Measurements from ENCODE around the gene PCDHGC3. TPM values are rescaled to one million over a fixed set of nuclear protein-coding genes. Genes with fewer than 3 reads are reported as not detected.

Gene PCDHGC3
- total RNA-seq, 1 experiment from 2014 or later, result 29.1 TPM

DNA sequence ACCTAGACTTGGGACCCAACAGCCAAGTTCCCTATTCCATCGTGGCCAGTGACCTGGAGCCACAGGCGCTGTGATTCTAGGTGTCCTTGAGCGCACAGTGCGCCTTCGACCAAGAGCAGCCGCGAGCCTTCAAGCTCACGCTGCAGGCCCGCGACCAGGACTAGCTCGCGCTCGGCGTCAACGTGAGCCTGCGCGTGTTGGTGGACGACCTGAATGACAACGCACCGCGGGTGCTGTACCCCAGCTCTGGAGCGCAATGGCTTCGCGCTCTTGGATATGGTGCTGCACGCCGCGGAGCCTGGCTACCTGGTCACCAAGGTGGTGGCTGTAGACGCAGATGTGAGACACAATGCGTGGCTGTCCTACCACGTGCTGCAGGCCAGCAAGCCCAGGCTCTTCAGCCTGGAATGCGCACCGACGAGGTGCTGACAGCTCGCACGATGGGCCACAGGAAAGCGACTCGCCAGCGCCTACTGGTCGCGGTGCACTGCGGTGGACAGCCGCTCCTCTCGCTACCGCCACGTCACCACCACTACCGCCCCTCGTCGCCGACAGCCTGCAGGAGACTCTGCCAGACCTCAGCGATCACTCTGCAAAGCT lies 34.1 kb upstream of the PCDHGC3 start:
- peaks cover 9% of the 10 kb centered on the region; the same call in 1 of the 2 replicates for H3K9me3 Mint-ChIP-seq
- TF ChIP-seq, protein P1, sequence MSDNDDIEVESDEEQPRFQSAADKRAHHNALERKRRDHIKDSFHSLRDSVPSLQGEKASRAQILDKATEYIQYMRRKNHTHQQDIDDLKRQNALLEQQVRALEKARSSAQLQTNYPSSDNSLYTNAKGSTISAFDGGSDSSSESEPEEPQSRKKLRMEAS (CRISPR knock-in tag; IDR thresholded peaks at IDR 0.05), result no peak
- no peak for TF ChIP-seq RELA (CRISPR knock-in tag; IDR thresholded peaks at IDR 0.05; ENCODE audit: borderline replicate concordance)
- no peak for TF ChIP-seq TP53 (CRISPR knock-in tag; IDR thresholded peaks at IDR 0.05)
- TF ChIP-seq, protein P2, sequence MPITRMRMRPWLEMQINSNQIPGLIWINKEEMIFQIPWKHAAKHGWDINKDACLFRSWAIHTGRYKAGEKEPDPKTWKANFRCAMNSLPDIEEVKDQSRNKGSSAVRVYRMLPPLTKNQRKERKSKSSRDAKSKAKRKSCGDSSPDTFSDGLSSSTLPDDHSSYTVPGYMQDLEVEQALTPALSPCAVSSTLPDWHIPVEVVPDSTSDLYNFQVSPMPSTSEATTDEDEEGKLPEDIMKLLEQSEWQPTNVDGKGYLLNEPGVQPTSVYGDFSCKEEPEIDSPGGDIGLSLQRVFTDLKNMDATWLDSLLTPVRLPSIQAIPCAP (CRISPR knock-in tag; IDR thresholded peaks at IDR 0.05), result no peak
- no peak for TF ChIP-seq ZNF219 (CRISPR knock-in tag; IDR thresholded peaks at IDR 0.05; ENCODE audit: borderline replicate concordance)
- no peak for TF ChIP-seq CREB1 (CRISPR knock-in tag; IDR thresholded peaks at IDR 0.05)

DNA sequence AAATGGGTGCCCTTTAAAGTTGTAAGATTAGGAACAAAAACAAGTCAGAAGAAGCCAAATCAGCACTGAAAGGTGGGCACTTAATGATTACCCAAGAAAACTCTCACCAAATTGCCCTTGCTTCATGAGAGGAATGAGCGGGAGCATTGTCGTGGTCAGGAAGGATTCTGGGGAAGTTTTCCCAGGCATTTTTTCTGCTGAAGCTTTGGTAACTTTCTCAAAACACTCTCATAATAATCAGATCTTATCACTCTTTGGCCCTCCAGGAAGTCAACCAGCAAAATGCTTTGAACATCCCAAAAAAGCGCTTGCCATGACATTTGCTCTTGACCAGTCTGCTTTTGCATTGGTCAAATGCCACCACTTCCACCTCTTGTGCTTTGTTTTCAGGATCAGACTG lies 10.4 kb upstream of the PCDHGC3 start:
- Mint-ChIP-seq H3K4me3 (no peak overlapping the region), H3K27me3 (ENCODE audit: low read depth) (no peaks in the 10 kb centered on the region), H3K27ac (peak overlapping the region; percentile 17; the same call in 1 of the 2 replicates), H3K9me3 (no peaks in the 10 kb centered on the region), H3K36me3 (0 out of 2 replicates have a peak, but pooled peaks cover 4% of the 10 kb centered on the region), H3K4me1 (no peaks in the 10 kb centered on the region)
- CTCF ChIA-PET, result interaction anchor here (1.5 to 3.7 kb wide), 4 partner anchors 11 to 48 kb away, joined by 5 to 26 read pairs (median 10); partner anchors contain the start of genes PCDHGB7 and PCDHGC3
- ATAC-seq, result no peak
- POLR2A ChIA-PET, result no interaction called here
- TF ChIP-seq, protein P3, sequence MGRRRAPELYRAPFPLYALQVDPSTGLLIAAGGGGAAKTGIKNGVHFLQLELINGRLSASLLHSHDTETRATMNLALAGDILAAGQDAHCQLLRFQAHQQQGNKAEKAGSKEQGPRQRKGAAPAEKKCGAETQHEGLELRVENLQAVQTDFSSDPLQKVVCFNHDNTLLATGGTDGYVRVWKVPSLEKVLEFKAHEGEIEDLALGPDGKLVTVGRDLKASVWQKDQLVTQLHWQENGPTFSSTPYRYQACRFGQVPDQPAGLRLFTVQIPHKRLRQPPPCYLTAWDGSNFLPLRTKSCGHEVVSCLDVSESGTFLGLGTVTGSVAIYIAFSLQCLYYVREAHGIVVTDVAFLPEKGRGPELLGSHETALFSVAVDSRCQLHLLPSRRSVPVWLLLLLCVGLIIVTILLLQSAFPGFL (CRISPR knock-in tag; IDR thresholded peaks at IDR 0.05; ENCODE audit: borderline replicate concordance), result no peak
- TF ChIP-seq, protein P4, sequence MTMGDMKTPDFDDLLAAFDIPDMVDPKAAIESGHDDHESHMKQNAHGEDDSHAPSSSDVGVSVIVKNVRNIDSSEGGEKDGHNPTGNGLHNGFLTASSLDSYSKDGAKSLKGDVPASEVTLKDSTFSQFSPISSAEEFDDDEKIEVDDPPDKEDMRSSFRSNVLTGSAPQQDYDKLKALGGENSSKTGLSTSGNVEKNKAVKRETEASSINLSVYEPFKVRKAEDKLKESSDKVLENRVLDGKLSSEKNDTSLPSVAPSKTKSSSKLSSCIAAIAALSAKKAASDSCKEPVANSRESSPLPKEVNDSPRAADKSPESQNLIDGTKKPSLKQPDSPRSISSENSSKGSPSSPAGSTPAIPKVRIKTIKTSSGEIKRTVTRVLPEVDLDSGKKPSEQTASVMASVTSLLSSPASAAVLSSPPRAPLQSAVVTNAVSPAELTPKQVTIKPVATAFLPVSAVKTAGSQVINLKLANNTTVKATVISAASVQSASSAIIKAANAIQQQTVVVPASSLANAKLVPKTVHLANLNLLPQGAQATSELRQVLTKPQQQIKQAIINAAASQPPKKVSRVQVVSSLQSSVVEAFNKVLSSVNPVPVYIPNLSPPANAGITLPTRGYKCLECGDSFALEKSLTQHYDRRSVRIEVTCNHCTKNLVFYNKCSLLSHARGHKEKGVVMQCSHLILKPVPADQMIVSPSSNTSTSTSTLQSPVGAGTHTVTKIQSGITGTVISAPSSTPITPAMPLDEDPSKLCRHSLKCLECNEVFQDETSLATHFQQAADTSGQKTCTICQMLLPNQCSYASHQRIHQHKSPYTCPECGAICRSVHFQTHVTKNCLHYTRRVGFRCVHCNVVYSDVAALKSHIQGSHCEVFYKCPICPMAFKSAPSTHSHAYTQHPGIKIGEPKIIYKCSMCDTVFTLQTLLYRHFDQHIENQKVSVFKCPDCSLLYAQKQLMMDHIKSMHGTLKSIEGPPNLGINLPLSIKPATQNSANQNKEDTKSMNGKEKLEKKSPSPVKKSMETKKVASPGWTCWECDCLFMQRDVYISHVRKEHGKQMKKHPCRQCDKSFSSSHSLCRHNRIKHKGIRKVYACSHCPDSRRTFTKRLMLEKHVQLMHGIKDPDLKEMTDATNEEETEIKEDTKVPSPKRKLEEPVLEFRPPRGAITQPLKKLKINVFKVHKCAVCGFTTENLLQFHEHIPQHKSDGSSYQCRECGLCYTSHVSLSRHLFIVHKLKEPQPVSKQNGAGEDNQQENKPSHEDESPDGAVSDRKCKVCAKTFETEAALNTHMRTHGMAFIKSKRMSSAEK (CRISPR knock-in tag; IDR thresholded peaks at IDR 0.05; ENCODE audit: borderline replicate concordance), result no peak
- no peak for DNase-seq (ENCODE audit: low spot score)

More for the DNA sequence above, 34.1 kb upstream of the PCDHGC3 start:
- CTCF ChIA-PET, result interaction anchor here (1.2 to 3.0 kb wide), 4 partner anchors 11 to 219 kb away, joined by 3 to 13 read pairs (median 4); partner anchors contain the start of genes PCDHB14 and PCDHGA12
- no peak for ATAC-seq
- POLR2A ChIA-PET, result no interaction called here
- H3K27me3 Mint-ChIP-seq (ENCODE audit: low read depth), result no peaks in the 10 kb centered on the region
- H3K27ac Mint-ChIP-seq, result no peak overlapping the region
- DNase-seq (ENCODE audit: low spot score), result no peak
- no peak overlapping the region for H3K4me3 Mint-ChIP-seq
- H3K4me1 Mint-ChIP-seq, result peaks cover 10% of the 10 kb centered on the region
- peaks cover 15% of the 10 kb centered on the region; the same call in 1 of the 2 replicates for H3K36me3 Mint-ChIP-seq

DNA sequence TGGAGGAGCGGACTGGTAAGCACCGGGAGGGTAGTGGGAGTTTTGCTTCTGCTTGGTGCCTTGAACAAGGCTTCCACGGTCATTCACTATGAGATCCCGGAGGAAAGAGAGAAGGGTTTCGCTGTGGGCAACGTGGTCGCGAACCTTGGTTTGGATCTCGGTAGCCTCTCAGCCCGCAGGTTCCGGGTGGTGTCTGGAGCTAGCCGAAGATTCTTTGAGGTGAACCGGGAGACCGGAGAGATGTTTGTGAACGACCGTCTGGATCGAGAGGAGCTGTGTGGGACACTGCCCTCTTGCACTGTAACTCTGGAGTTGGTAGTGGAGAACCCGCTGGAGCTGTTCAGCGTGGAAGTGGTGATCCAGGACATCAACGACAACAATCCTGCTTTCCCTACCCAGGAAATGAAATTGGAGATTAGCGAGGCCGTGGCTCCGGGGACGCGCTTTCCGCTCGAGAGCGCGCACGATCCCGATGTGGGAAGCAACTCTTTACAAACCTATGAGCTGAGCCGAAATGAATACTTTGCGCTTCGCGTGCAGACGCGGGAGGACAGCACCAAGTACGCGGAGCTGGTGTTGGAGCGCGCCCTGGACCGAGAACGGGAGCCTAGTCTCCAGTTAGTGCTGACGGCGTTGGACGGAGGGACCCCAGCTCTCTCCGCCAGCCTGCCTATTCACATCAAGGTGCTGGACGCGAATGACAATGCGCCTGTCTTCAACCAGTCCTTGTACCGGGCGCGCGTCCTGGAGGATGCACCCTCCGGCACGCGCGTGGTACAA lies 556 bp downstream of the PCDHGC3 start:
- CTCF ChIA-PET, result interaction anchor here (0.7 to 5.2 kb wide), 38 partner anchors 9 to 484 kb away, joined by 3 to 113 read pairs (median 8); partner anchors contain the start of genes DIAPH1, PCDHB14, PCDHB15 and PCDHB5
- H3K4me1 Mint-ChIP-seq, result peaks cover 37% of the 10 kb centered on the region
- peaks cover 28% of the 10 kb centered on the region for H3K27me3 Mint-ChIP-seq (ENCODE audit: low read depth)
- peaks cover 2% of the 10 kb centered on the region; the same call in 1 of the 2 replicates for H3K9me3 Mint-ChIP-seq
- POLR2A ChIA-PET, result interaction anchor here (0.9 to 1.4 kb wide), 3 partner anchors 9 to 36 kb away, joined by 3 to 4 read pairs (median 4); partner anchors contain the start of gene PCDHGC4
- H3K27ac Mint-ChIP-seq, result peak overlapping the region; percentile 93
- ATAC-seq (peak; percentile 6), DNase-seq (ENCODE audit: low spot score) (peak; percentile 64)
- H3K36me3 Mint-ChIP-seq, result peaks cover 7% of the 10 kb centered on the region
- peak overlapping the region; percentile 92 for H3K4me3 Mint-ChIP-seq
- TF ChIP-seq, protein P2 (CRISPR knock-in tag; IDR thresholded peaks at IDR 0.05), result no peak
- TF ChIP-seq, protein P5, sequence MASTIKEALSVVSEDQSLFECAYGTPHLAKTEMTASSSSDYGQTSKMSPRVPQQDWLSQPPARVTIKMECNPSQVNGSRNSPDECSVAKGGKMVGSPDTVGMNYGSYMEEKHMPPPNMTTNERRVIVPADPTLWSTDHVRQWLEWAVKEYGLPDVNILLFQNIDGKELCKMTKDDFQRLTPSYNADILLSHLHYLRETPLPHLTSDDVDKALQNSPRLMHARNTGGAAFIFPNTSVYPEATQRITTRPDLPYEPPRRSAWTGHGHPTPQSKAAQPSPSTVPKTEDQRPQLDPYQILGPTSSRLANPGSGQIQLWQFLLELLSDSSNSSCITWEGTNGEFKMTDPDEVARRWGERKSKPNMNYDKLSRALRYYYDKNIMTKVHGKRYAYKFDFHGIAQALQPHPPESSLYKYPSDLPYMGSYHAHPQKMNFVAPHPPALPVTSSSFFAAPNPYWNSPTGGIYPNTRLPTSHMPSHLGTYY (CRISPR knock-in tag; IDR thresholded peaks at IDR 0.05), result no peak
- TF ChIP-seq CBFB (CRISPR knock-in tag; IDR thresholded peaks at IDR 0.05; ENCODE audit: low read depth) (no peak), GABPB1 (CRISPR knock-in tag; IDR thresholded peaks at IDR 0.05) (no peak), FOXK1 (CRISPR knock-in tag; IDR thresholded peaks at IDR 0.05) (no peak), ZNF416 (CRISPR knock-in tag; IDR thresholded peaks at IDR 0.05) (no peak), MYBL2 (CRISPR knock-in tag; IDR thresholded peaks at IDR 0.05) (peak; percentile 1; the same call in 1 of the 2 replicates)
- TF ChIP-seq, protein P6, sequence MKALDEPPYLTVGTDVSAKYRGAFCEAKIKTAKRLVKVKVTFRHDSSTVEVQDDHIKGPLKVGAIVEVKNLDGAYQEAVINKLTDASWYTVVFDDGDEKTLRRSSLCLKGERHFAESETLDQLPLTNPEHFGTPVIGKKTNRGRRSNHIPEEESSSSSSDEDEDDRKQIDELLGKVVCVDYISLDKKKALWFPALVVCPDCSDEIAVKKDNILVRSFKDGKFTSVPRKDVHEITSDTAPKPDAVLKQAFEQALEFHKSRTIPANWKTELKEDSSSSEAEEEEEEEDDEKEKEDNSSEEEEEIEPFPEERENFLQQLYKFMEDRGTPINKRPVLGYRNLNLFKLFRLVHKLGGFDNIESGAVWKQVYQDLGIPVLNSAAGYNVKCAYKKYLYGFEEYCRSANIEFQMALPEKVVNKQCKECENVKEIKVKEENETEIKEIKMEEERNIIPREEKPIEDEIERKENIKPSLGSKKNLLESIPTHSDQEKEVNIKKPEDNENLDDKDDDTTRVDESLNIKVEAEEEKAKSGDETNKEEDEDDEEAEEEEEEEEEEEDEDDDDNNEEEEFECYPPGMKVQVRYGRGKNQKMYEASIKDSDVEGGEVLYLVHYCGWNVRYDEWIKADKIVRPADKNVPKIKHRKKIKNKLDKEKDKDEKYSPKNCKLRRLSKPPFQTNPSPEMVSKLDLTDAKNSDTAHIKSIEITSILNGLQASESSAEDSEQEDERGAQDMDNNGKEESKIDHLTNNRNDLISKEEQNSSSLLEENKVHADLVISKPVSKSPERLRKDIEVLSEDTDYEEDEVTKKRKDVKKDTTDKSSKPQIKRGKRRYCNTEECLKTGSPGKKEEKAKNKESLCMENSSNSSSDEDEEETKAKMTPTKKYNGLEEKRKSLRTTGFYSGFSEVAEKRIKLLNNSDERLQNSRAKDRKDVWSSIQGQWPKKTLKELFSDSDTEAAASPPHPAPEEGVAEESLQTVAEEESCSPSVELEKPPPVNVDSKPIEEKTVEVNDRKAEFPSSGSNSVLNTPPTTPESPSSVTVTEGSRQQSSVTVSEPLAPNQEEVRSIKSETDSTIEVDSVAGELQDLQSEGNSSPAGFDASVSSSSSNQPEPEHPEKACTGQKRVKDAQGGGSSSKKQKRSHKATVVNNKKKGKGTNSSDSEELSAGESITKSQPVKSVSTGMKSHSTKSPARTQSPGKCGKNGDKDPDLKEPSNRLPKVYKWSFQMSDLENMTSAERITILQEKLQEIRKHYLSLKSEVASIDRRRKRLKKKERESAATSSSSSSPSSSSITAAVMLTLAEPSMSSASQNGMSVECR (CRISPR knock-in tag; IDR thresholded peaks at IDR 0.05; ENCODE audit: borderline replicate concordance), result 0 out of 2 replicates have a peak, but pooled peaks have one; percentile 3

All from WTC11 (cell line).